GM19025 (cell line): ENCODE data around the gene MMP27.
"Not testable (repeated sequence)": the region's sequence is repeated elsewhere in the genome, so short reads cannot be mapped to it uniquely, and the experiment has no call there.

ENCODE experiments used
- ATAC-seq: cut with Tn5 transposase; IDR thresholded peaks from one replicate; pipeline ENCODE4 v1.9.1; 2021; ENCODE audit warnings: mild to moderate bottlenecking, low read depth, moderate library complexity; ENCODE audit not compliant: unreplicated experiment

MMP27 gene, protein sequence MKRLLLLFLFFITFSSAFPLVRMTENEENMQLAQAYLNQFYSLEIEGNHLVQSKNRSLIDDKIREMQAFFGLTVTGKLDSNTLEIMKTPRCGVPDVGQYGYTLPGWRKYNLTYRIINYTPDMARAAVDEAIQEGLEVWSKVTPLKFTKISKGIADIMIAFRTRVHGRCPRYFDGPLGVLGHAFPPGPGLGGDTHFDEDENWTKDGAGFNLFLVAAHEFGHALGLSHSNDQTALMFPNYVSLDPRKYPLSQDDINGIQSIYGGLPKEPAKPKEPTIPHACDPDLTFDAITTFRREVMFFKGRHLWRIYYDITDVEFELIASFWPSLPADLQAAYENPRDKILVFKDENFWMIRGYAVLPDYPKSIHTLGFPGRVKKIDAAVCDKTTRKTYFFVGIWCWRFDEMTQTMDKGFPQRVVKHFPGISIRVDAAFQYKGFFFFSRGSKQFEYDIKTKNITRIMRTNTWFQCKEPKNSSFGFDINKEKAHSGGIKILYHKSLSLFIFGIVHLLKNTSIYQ

DNA sequence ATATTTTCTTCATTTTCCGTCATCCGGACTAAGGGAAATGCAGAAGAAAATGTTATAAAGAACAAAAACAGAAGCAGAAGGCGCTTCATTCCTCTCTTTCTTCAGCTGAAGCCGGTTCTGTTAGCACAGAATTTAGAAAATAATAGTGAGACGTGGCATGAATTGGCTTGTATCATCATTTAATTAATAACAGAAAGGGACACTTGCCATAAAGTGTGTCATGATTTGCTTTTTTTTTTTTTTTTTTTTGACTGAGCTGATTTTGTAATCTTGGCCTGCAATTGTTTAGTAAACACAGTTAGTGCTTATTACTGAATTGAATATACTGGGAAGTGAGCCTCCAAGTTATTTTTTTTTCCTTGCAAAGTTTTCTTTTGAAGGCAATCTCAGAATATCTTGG lies at the start of gene MMP27:
TSS of gene MMP27 (minus strand) at position 144 of the 400 bp plus-strand sequence. CDS start at position 89, 55 bp downstream.
- ATAC-seq: no peak

DNA sequence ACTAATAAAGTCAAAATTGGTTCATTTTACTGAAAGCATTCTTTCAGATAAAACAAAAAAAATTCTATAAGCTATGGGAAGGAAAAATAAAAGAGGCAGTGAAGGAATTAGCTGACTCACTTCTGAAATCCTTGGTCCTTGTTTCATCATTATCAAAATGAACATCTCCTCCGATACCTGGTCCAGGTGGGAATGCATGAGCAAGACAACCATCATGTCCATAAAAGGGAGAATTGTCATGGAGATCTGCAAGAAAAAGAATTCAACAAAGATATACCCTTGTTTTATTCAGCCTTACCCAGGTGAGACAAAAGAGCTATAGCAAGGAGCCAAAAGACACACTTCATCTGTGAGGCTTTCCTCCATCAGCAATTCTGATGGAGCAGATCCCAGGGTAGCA lies 47.7 kb upstream of the MMP27 start:
- ATAC-seq: no peak

DNA sequence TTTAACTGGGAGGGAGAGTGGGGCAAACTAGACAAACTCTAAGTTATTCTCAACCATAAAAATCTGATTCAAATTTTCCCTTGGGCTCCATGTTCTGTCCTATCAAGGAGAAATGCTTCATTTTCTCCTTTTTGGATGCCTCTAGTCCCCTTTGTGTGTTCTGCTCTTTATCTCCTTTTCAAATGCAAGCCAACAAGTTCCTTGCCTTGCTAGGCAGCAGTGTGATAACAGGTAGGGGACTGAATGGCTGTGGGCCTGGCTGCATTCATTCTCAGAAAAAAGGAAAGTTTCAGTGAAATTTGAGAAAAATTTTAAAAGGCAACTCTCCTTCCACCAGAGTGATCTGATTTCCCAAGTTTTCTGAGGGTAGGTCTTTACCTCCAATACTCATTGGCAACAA lies 46.1 kb upstream of the MMP27 start:
- no peak for ATAC-seq

DNA sequence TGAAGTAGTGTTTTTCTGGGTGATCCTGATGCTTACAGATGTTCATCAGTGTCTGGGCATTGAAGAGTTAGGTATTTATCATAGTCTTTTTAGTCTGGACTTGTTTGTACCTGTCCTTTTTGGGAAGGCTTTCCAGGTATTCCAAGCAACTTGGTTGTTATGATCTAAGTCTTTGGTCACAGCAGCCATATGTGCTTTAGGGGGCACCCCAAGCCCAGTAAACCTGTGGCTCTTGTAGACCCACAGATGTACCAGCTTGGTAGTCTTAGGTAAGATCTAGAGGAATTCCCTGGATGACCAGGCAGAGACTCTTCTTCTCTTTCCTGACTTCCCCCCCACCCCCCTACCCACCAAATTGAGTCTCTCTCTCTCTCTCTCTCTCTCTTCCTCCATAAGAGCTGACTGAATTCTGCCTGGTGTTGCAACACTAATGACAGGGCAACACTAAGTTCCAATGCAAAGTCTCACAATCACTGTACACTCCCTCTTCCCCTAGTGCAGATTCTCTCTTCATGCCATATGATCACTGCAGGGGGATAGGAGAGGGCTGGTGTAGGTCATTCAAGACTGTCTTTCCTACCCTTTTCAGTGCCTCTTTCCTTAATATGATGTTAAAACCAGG lies 43.6 kb upstream of the MMP27 start:
- no peak for ATAC-seq

DNA sequence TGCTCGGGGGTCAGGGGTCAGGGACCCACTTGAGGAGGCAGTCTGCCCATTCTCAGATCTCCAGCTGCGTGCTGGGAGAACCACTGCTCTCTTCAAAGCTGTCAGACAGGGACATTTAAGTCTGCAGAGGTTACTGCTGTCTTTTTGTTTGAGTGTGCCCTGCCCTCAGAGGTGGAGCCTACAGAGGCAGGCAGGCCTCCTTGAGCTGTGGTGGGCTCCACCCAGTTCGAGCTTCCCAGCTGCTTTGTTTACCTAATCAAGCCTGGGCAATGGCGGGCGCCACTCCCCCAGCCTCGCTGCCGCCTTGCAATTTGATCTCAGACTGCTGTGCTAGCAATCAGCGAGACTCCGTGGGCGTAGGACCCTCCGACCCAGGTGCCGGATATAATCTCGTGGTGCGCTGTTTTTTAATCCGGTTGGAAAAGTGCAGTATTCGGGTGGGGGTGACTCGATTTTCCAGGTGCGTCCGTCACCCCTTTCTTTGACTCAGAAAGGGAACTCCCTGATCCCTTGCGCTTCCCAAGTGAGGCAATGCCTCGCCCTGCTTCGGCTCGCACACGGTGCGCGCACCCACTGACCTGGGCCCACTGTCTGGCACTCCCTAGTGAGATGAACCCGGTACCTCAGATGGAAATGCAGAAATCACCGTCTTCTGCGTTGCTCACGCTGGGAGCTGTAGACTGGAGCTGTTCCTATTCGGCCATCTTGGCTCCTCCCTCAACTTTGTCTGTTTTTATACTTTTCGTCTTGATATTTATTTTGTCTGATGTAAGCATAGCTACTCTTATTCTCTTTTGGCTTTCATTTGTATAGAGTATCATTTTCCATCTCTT lies 41.4 kb upstream of the MMP27 start:
- not testable (repeated sequence) for ATAC-seq

DNA sequence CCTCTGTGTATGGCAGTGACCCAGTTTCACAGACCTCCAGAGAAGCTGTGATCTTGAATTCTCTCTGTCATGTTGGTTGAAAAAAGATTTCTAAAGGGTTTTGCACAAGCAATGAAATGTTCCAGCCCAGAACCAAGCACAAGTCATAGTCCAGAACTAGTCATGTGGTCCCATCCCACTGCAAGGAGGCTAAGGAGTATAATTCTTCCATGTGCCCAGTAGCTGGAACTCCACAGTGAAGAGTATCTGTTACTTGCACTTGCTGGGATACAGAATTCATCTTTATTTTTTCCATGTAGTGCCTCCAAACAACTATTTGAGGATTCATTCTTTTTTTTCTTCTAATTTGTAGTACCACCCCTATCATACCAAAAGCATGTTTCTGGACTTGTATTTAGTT lies 29.1 kb upstream of the MMP27 start:
- no peak for ATAC-seq

DNA sequence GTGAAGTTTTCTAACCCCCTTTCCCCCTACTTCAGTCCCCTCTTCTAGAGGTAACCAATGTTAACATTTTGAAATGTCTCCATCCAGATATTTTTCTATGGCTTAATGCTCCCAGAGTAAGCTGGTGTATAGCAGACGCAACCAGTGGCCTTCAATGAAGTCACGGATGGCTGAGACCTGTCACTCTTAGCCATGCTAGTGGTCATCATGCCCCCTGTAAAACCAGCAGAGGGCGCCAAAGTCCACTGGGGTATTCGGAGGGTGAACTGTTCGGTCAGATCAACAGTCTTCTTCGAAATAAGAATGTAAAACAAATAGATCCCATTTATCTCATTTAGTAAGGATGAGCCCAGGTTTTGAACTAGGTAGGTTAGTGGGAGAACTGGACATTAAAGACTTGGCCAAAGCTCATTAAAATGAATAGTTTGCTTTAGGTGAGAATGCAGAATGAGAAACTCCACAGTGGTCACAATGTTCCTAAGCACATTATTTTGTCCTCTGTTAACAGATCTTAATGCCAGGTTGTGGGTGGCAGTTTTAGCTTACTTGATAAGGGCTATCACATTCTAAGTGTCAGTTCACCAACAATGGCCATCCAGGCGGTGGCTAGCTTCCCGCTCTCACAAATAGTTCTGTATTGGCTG lies 27.8 kb upstream of the MMP27 start:
- ATAC-seq: peak; percentile 67

DNA sequence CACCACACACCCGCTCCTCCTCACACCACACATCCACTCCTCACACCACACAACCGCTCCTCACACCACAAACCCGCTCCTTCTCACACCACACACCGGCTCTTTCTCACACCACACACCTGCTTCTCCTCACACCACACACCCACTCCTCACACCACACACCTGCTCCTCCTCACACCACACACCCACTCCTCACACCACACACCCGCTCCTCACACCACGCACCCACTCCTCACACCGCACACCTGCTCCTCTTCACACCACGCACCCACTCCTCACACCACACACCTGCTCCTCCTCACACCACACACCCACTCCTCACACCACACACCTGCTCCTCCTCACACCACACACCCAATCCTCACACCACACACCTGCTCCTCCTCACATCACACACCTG lies 25.4 kb upstream of the MMP27 start:
- not testable (repeated sequence) for ATAC-seq

DNA sequence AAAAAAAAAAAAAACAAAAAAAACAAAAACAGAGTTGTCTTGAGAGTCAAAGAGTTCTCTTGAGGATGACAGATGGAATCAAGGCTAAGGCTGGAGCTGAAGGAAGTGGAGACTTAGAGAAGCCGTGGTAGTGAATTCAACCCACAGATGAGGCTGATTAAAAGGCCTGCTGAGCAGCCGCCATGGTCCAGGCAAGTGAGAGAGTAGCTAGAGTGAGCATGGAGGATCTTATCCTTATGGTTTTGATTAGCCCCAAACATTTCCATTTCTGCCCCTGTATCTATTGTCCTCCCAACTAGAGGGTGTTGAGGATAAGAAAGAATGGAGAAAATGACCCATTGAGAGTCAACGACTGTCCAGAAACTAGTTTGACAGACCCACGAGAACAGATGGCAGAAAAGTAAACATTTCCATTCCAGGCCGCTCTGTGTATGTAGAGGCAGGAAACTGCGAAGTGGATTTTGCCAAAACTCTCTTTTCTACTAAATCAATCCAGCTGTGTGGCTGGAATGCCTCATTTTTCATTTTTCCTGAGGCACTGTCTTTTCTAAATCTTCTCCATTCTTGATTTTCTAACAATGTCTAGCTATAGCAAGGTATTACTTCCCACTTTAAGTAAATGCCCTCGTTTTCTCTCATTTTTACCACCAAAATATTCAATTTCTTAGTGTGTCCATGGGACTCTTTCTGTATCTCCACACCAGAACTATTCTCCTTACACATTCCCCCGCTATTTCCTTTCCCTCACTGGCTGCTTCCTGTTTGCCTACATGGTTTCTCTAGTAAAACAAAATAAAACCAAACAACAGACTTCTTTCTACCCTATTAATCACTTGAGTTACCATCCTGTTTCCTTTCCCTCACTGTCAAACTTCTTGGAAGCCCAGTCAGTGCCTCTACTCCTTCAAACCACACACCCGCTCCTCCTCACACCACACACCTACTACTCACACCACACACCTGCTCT lies 24.6 kb upstream of the MMP27 start:
- no peak for ATAC-seq

DNA sequence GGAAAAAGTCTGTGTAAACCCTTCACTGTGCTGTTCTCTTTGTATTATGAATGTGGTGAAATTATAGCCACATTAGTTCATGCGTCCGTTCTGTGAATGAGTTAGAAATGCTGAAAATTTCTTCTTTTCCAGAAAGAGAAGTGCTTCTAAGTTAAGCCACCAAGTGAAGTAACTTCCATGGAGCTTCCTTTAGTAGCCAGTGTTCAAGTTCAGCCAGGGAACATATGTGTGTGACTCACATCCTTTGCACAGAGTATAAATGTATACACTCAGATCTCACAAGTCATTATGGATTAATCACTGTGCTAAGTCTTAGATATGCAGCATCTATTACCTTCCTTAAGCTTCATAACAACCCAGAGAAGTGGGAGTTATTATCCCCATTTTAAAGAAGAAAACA lies 22.3 kb upstream of the MMP27 start:
- ATAC-seq: no peak

DNA sequence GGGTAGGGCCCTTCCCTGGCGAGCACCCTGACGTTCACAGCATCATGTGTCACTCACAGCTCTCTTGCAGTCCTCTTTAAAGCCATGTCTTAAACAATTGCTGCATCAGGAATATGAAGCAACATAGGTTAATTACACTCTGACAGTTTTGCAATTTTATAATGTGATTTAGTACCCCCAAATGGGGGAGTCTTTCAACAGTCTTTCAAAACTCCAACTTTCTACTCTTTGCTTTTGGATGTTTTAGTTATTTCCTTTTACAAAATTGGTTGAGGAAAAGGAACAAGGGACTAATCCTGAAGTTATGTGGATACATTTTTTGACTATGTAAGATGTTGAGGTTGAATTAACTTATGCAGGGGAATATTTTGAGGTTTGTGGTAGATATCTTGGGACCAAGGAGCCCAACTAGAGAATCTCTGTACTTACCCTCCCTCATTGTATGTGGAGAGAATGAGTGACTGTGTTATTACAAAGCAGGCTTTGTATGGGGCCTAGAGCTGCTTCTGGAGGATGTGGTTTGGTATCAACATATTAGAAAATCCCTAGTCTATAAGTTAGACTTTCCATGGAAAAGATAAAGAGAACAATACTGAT lies 19.4 kb upstream of the MMP27 start, which contains the start of gene MMP8:
TSS of gene MMP8 (minus strand) at position 51 of the 597 bp plus-strand sequence. CDS start 99 bp downstream, outside the sequence.
- no peak for ATAC-seq

DNA sequence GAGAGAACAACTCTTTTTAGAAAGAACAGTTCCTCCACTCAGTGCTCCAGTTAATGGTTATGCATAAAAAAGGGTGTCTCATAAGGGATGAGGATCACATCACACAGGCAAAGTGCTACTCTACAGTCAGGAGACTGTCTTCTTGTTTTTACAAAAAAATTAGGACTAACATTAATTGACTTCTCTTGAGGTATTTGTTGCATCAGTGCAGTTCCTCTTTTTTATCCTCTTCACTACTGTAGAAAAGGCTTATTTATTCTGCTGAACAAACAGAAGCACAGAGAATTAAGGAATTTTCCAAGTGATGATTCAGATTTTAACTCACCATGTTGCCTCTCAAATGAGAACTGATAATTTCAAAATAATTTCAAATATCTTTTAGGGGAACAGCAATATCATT lies 17.3 kb upstream of the MMP27 start:
- ATAC-seq: no peak

DNA sequence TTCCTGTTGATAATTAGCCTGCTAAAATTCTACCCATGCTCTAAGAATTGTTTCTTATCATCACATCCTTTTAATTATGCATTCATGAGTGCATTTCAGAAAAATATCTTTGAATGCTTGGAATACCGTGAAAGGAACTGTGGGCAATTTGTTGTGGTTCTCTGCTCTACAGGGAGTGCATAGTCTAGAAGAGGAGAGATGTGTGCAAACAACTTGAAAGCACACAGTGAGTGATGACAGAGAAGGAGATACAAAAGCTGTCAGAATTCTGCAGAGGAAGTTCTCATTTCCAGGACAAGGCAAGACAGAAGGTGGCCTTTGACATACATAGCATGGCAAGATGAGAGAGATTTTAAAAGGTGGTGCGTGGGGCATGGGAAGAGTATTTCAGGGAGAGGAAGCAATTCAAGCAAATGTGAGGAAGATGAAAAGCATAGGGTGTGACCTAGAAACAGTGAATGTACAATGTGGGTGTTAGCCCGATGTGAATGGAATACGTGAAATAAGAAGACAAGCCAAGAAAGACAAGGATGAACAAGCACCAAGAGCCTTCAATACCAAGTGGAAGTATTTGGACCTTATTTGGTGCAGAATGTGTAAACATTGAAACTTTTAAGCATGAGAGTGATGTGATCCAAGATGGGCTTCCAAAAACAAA lies 14.2 kb upstream of the MMP27 start:
- ATAC-seq: no peak

DNA sequence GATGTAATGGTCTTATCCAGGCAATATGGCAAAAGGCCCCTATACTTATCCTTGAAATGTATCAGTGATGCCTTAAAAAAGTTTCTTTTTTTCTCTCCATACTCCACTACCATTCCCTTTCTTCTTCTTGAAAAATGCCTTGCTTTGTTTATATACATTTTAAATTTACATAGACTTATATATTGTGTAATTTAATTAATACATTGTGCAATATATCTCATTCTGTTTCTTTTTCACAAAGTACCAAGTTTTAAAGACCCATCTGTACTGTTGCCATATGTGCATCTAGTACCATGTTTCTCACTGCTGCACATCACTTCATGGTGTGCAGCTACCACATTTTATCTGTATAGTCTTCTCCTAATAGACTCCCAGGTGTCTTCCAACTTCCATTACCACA lies 11.7 kb upstream of the MMP27 start:
- ATAC-seq: no peak

DNA sequence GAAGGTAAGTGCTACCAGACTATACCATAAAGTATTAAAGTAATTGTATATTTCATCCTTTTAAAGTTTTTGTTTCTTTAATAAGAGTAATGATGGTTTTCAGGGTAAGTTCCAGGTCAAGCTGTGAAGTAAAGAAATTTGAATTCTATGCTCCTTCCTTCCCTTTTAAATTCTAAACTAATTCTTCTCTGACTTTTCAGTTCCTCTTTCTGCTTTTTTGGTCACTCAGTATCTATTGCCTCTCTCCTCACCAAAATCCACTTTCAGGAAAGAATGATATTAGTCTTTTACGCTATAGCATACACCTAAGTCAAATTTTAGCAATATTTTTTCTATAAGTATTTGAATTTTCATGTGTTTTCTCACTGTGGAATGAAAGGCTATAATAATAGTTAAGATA lies 11.0 kb upstream of the MMP27 start:
- ATAC-seq: no peak

DNA sequence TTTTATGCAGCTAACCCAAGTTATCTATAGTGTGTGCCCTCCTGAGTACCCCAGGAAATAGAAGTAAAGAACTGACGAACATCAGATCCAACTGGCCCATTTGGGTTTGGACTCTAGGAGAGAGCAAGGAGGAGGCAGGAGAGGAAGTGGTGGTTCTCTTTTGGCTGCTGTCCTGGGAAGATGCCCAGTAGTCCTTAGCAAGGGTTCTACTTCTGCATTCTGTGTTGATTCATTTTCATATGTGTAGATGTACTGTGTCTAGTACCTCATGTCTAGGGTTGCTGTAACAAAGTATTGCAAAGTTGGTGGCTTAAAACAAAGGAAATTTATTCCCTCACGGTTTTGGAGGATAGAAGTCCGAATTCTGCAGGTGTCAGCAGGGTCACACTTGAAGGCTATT lies 6.6 kb upstream of the MMP27 start:
- ATAC-seq: no peak

DNA sequence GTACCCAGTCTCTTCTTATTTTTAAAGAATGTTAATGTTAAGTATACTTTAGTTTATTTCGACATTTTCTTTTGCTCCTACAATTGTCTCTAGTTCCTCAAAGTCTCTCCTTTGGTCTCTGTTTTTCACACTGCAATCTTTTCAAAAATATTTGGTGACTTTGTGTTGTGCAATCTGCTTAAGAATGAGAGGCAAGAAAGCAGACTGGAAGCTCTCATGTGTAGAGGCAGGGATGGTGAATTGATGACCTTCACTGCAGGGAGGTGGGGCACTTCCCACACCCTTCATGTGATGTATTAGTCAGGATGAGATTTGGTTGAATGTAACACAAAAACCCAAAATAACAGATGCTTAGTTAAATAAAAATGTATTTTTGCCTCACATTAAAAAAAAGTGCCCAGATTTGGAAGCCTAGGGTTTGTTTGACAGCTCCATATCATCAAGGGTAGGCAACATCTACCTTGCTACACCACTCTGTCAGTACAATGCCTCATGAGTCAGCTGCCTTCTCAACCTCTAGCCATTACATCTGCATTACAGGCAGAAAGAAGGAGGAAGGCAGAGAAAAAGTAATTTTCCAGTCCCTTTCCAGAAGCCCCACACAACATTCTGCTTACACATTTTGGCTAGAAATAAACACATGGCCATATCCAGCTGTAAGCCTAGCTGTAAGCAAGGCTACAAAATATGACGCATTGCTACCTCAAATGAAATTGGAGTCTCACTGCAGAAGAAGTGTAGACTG lies 3.8 kb upstream of the MMP27 start:
- no peak for ATAC-seq

DNA sequence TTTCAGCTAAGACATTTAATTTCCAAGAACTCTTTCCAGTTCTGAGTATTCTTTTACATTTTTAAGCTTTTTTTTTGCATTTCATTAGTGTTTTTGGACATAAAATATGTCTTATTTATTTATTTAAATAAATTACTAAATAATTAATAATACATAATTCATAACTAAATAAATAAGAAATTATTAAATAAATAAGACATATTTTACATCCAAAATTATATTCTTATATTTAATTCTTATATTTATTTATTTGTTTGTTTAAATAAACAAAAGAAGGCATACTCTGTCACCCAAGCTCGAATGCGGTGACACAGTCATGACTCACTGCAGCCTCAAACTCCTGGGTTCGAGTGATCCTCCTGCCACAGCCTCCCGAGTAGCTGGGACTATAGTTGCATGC lies 3.1 kb upstream of the MMP27 start:
- ATAC-seq: no peak
